Neural progenitor cell (in vitro differentiated cells): Measurements from ENCODE around the gene GTF2IRD1. TPM values are rescaled to one million over a fixed set of nuclear protein-coding genes. Genes with fewer than 3 reads are reported as not detected.
A peak's percentile ranks its signal among the peaks of the same experiment; 100 is the strongest.

Experiments
- DNase-seq: peaks from one replicate; pipeline ENCODE4 v3.0.0-alpha.2; 2016; ENCODE audit warnings: low spot score
- H2AFZ ChIP-seq: fragments of 200-600 bp; sonication (generic); replicated peaks from 2 replicates; pipeline ENCODE4 v1.6.1; 2016; ENCODE audit warnings: antibody characterized with exemption
- H3F3A ChIP-seq: fragments of 200-600 bp; sonication (generic); 2 replicates; pipeline ENCODE4 v1.6.1; 2016; ENCODE audit warnings: antibody characterized with exemption, low read depth
- H3K27ac ChIP-seq: fragments of 200-600 bp; sonication (generic); 2 replicates; pipeline ENCODE4 v1.5.1; 2016; ENCODE audit warnings: mild to moderate bottlenecking
- H3K27me3 ChIP-seq: fragments of 200-600 bp; sonication (generic); 2 replicates; pipeline ENCODE4 v1.6.1; 2016; ENCODE audit warnings: mild to moderate bottlenecking, moderate library complexity
- H3K36me3 ChIP-seq: fragments of 200-600 bp; sonication (generic); 2 replicates; pipeline ENCODE4 v1.5.1; 2016
- H3K4me1 ChIP-seq: fragments of 200-600 bp; sonication (generic); 2 replicates; pipeline ENCODE4 v1.6.1; 2016; ENCODE audit warnings: mixed run types
- H3K4me2 ChIP-seq: fragments of 200-600 bp; sonication (generic); 2 replicates; pipeline ENCODE4 v1.6.1; 2016
- H3K4me3 ChIP-seq: fragments of 200-600 bp; sonication (generic); 2 replicates; pipeline ENCODE4 v1.5.1; 2016
- H3K79me2 ChIP-seq: fragments of 200-600 bp; sonication (generic); 2 replicates; pipeline ENCODE4 v1.6.1; 2016; ENCODE audit warnings: low read depth
- H3K9ac ChIP-seq: fragments of 200-600 bp; sonication (generic); 2 replicates; pipeline ENCODE4 v1.6.1; 2016
- H3K9me3 ChIP-seq: fragments of 200-600 bp; sonication (generic); 2 replicates; pipeline ENCODE4 v1.5.1; 2016; ENCODE audit warnings: low read depth
- H4K20me1 ChIP-seq: fragments of 200-600 bp; sonication (generic); 2 replicates; pipeline ENCODE4 v1.6.1; 2016; ENCODE audit warnings: low read depth
- H3K27ac Mint-ChIP-seq: 3 replicates; pipeline ENCODE4 v1.8.0; 2021; ENCODE audit warnings: mixed read lengths
- H3K27me3 Mint-ChIP-seq: 2 replicates; pipeline ENCODE4 v1.8.0; 2022; ENCODE audit warnings: low read depth, mild to moderate bottlenecking, inconsistent platforms, moderate library complexity, mixed read lengths; ENCODE audit not compliant: insufficient read depth
- H3K36me3 Mint-ChIP-seq: 3 replicates; pipeline ENCODE4 v1.8.0; 2021; ENCODE audit warnings: mixed read lengths
- H3K4me1 Mint-ChIP-seq: 3 replicates; pipeline ENCODE4 v1.8.0; 2021; ENCODE audit warnings: mixed read lengths
- H3K4me3 Mint-ChIP-seq: 3 replicates; pipeline ENCODE4 v1.8.0; 2021; ENCODE audit warnings: mild to moderate bottlenecking, moderate library complexity, mixed read lengths
- H3K9me3 Mint-ChIP-seq: 3 replicates; pipeline ENCODE4 v1.8.0; 2020; ENCODE audit warnings: mixed read lengths
- EZH2 ChIP-seq: fragments of 200-600 bp; sonication (generic); IDR thresholded peaks from 2 replicates; pipeline ENCODE4 v1.6.1; 2017; ENCODE audit warnings: antibody characterized with exemption, mild to moderate bottlenecking, moderate library complexity
- EZH2phosphoT487 ChIP-seq: fragments of 200-600 bp; sonication (generic); IDR thresholded peaks from 2 replicates; pipeline ENCODE4 v1.6.1; 2017; ENCODE audit warnings: antibody characterized with exemption
- total RNA-seq: library from RNA; depleted of rRNA; stranded (reverse); fragments of >200 nt; gene quantifications from 2 replicates; pipeline ENCODE4 v1.2.3, GENCODE V29; 2015; ENCODE audit warnings: low replicate concordance
- TF ChIP-seq, protein P1 (sequence below): fragments of 200-600 bp; sonication (generic); IDR thresholded peaks from 2 replicates; pipeline ENCODE4 v1.5.1; 2017; ENCODE audit warnings: antibody characterized with exemption, mild to moderate bottlenecking

Gene GTF2IRD1, protein sequence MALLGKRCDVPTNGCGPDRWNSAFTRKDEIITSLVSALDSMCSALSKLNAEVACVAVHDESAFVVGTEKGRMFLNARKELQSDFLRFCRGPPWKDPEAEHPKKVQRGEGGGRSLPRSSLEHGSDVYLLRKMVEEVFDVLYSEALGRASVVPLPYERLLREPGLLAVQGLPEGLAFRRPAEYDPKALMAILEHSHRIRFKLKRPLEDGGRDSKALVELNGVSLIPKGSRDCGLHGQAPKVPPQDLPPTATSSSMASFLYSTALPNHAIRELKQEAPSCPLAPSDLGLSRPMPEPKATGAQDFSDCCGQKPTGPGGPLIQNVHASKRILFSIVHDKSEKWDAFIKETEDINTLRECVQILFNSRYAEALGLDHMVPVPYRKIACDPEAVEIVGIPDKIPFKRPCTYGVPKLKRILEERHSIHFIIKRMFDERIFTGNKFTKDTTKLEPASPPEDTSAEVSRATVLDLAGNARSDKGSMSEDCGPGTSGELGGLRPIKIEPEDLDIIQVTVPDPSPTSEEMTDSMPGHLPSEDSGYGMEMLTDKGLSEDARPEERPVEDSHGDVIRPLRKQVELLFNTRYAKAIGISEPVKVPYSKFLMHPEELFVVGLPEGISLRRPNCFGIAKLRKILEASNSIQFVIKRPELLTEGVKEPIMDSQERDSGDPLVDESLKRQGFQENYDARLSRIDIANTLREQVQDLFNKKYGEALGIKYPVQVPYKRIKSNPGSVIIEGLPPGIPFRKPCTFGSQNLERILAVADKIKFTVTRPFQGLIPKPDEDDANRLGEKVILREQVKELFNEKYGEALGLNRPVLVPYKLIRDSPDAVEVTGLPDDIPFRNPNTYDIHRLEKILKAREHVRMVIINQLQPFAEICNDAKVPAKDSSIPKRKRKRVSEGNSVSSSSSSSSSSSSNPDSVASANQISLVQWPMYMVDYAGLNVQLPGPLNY
- 25.6 and 48.5 TPM in 2 replicates for total RNA-seq

GRCh38 chr7:74453322-74454011 is at the start of gene GTF2IRD1:
Gene GTF2IRD1, plus strand, starts transcription at chr7:74453906. Its CDS starts 54,175 bp downstream, at chr7:74508081.
- peaks cover 5% of the 10 kb centered on the region for H3F3A ChIP-seq
- H3K27ac Mint-ChIP-seq = peak within 1 kb of the TSS; percentile 66
- no peaks in the 10 kb centered on the region for H3K36me3 ChIP-seq
- peak within 1 kb of the TSS; percentile 84 for H3K4me3 Mint-ChIP-seq
- H3K79me2 ChIP-seq = peaks cover 52% of the 10 kb centered on the region
- peak within 1 kb of the TSS; percentile 81 for H3K4me3 ChIP-seq
- peaks cover 41% of the 10 kb centered on the region for H4K20me1 ChIP-seq
- DNase-seq = peak; percentile 91
- H2AFZ ChIP-seq = peak within 1 kb of the TSS; percentile 30
- peaks cover 18% of the 10 kb centered on the region for H3K4me1 Mint-ChIP-seq
- peak within 1 kb of the TSS; percentile 71 for H3K27ac ChIP-seq
- peak within 1 kb of the TSS; percentile 87 for H3K9ac ChIP-seq
- peaks cover 11% of the 10 kb centered on the region for H3K27me3 Mint-ChIP-seq
- peaks cover 9% of the 10 kb centered on the region for H3K36me3 Mint-ChIP-seq
- no peaks in the 10 kb centered on the region for H3K27me3 ChIP-seq
- peak within 1 kb of the TSS; percentile 93 for H3K4me2 ChIP-seq
- no peak for TF ChIP-seq EZH2
- TF ChIP-seq EZH2phosphoT487 = no peak
- TF ChIP-seq, protein P1, sequence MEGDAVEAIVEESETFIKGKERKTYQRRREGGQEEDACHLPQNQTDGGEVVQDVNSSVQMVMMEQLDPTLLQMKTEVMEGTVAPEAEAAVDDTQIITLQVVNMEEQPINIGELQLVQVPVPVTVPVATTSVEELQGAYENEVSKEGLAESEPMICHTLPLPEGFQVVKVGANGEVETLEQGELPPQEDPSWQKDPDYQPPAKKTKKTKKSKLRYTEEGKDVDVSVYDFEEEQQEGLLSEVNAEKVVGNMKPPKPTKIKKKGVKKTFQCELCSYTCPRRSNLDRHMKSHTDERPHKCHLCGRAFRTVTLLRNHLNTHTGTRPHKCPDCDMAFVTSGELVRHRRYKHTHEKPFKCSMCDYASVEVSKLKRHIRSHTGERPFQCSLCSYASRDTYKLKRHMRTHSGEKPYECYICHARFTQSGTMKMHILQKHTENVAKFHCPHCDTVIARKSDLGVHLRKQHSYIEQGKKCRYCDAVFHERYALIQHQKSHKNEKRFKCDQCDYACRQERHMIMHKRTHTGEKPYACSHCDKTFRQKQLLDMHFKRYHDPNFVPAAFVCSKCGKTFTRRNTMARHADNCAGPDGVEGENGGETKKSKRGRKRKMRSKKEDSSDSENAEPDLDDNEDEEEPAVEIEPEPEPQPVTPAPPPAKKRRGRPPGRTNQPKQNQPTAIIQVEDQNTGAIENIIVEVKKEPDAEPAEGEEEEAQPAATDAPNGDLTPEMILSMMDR = no peak
- no peaks in the 10 kb centered on the region for H3K9me3 ChIP-seq
- H3K9me3 Mint-ChIP-seq = no peaks in the 10 kb centered on the region
- peaks cover 5% of the 10 kb centered on the region for H3K4me1 ChIP-seq

DNA sequence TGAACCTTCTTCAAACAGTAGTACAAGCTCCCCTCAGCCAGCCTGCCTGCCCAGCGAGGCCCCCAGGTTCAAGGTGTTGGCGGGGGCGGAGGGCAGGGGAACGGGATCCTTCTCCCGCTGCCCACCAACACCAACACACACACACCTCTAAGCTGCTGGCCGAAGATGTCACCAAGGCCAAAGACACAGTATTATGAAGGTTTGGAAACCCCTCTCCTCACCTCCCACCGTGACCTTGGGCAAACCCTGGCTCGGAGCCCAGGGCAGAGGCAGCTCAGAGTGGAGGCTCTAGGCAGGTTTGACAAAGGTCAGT is 49.4 kb upstream of the GTF2IRD1 start:
- no peak overlapping the region for H3K9ac ChIP-seq
- Mint-ChIP-seq H3K27ac (no peak overlapping the region), H3K9me3 (no peaks in the 10 kb centered on the region), H3K36me3 (peaks cover 6% of the 10 kb centered on the region), H3K27me3 (peaks cover 2% of the 10 kb centered on the region), H3K4me3 (no peak overlapping the region), H3K4me1 (no peaks in the 10 kb centered on the region)
- no peak overlapping the region for H2AFZ ChIP-seq
- DNase-seq = no peak
- no peaks in the 10 kb centered on the region for H3F3A ChIP-seq
- no peaks in the 10 kb centered on the region for H3K36me3 ChIP-seq
- H3K4me2 ChIP-seq = no peak overlapping the region
- no peaks in the 10 kb centered on the region for H3K79me2 ChIP-seq
- H4K20me1 ChIP-seq = peaks cover 4% of the 10 kb centered on the region
- no peak overlapping the region for H3K27ac ChIP-seq
- no peaks in the 10 kb centered on the region for H3K4me1 ChIP-seq
- no peaks in the 10 kb centered on the region for H3K27me3 ChIP-seq
- no peak overlapping the region for H3K4me3 ChIP-seq
- TF ChIP-seq EZH2 = no peak
- TF ChIP-seq, protein P1 = no peak
- TF ChIP-seq EZH2phosphoT487 = no peak
- no peaks in the 10 kb centered on the region for H3K9me3 ChIP-seq

DNA sequence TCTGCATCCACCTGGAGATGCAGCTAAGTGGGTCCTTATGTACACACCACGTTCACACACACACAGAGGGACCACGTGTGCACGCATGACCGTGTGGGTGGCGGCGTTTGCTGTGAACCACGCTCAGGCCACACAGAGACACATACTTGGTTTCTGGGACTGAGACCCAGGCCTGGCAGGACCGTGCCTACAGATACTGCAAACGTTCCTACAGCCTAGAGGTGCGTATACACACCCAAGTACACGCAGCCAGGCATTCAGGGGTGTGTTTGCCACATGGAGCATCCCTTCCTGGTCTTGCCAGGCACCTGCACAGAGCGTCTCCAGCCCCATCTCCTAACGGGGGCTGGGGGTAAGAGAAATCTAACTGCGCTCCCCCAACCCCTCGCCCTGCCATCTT is 49.0 kb upstream of the GTF2IRD1 start:
- Histone ChIP-seq H3K4me3 (no peak overlapping the region), H3K4me1 (no peaks in the 10 kb centered on the region), H2AFZ (no peak overlapping the region), H3K79me2 (no peaks in the 10 kb centered on the region), H3K9me3 (no peaks in the 10 kb centered on the region), H3K27me3 (no peaks in the 10 kb centered on the region), H3K4me2 (no peak overlapping the region), H3K36me3 (no peaks in the 10 kb centered on the region), H3K27ac (no peak overlapping the region), H3K9ac (no peak overlapping the region), H3F3A (no peaks in the 10 kb centered on the region), H4K20me1 (peaks cover 4% of the 10 kb centered on the region)
- peaks cover 5% of the 10 kb centered on the region for H3K27me3 Mint-ChIP-seq
- H3K4me1 Mint-ChIP-seq = no peaks in the 10 kb centered on the region
- H3K27ac Mint-ChIP-seq = no peak overlapping the region
- TF ChIP-seq, protein P1 = no peak
- TF ChIP-seq EZH2 (no peak), EZH2phosphoT487 (no peak)
- no peaks in the 10 kb centered on the region for H3K9me3 Mint-ChIP-seq
- H3K4me3 Mint-ChIP-seq = no peak overlapping the region
- no peak for DNase-seq
- H3K36me3 Mint-ChIP-seq = peaks cover 6% of the 10 kb centered on the region
